Panc1 (cell line): ENCODE measurements around the gene GPR82. TPM values are rescaled to one million over a fixed set of nuclear protein-coding genes. Genes with fewer than 3 reads are reported as not detected.

Source experiments
- ATAC-seq: fragments of 200-7000 bp; cut with Tn5 transposase; 2 replicates; pipeline ENCODE4 v1.9.1; 2020; ENCODE audit warnings: mild to moderate bottlenecking, moderate library complexity
- BruUV-seq: library from RNA; stranded (reverse); fragments of 400-500 nt; replicated peaks from 2 replicates; lab custom pipeline; 2021; lab: Mats Ljungman, UMichigan
- CTCF ChIA-PET: fragments of 300-600 bp; sonication (Branson Sonifier 250); formaldehyde crosslinking; loops from one replicate; lab custom pipeline; 2022; ENCODE audit warnings: antibody characterized with exemption; lab: Charles Lee
- POLR2A ChIA-PET: fragments of 300-600 bp; sonication (Branson Sonifier 250); formaldehyde crosslinking; loops from one replicate; lab custom pipeline; 2022; ENCODE audit warnings: antibody characterized with exemption; lab: Charles Lee
- DNase-seq: peaks from one replicate; pipeline ENCODE4 v3.0.0-alpha.2; 2010; ENCODE audit warnings: low read depth, low spot score
- H3K27ac ChIP-seq: 2 replicates; pipeline ENCODE4 v1.5.1; 2011; ENCODE audit warnings: mild to moderate bottlenecking, low read length, inconsistent platforms
- H3K27me3 ChIP-seq: fragments of 200-500 bp; sonication (Bioruptor generic); 2 replicates; pipeline ENCODE4 v1.6.0; 2014; ENCODE audit warnings: low read length, inconsistent platforms; ENCODE audit not compliant: control insufficient read depth, insufficient read depth
- H3K36me3 ChIP-seq: fragments of 200-500 bp; sonication (Bioruptor generic); 2 replicates; pipeline ENCODE4 v1.5.1; 2014; ENCODE audit warnings: inconsistent platforms, mild to moderate bottlenecking, low read length, moderate library complexity; ENCODE audit not compliant: control insufficient read depth, insufficient read depth
- H3K4me1 ChIP-seq: 2 replicates; pipeline ENCODE4 v1.5.1; 2011; ENCODE audit warnings: inconsistent platforms, mild to moderate bottlenecking, low read length, moderate library complexity; ENCODE audit not compliant: control insufficient read depth, insufficient read depth
- H3K4me3 ChIP-seq, 2 experiments: 2 replicates each; pipeline ENCODE4 v1.5.1; 2011 to 2012; ENCODE audit warnings: low read depth in 2 of 2, low read length in 2 of 2, mild to moderate bottlenecking in 2 of 2, inconsistent platforms in 1 of 2, moderate library complexity in 1 of 2
- H3K9me3 ChIP-seq: fragments of 200-500 bp; sonication (Bioruptor generic); 2 replicates; pipeline ENCODE4 v1.5.1; 2014; ENCODE audit warnings: low read depth, mild to moderate bottlenecking, inconsistent platforms, low read length, moderate library complexity; ENCODE audit not compliant: control insufficient read depth, insufficient read depth
- POLR2AphosphoS5 ChIP-seq: IDR thresholded peaks from 2 replicates; pipeline ENCODE4 v1.6.1; 2012; ENCODE audit warnings: mild to moderate bottlenecking, low read depth, low read length, moderate library complexity
- SIN3A ChIP-seq: IDR thresholded peaks from 2 replicates; pipeline ENCODE4 v1.6.1; 2012; ENCODE audit warnings: low read depth, mild to moderate bottlenecking, low read length, moderate library complexity, borderline replicate concordance; ENCODE audit not compliant: insufficient read depth
- TCF7L2 ChIP-seq: IDR thresholded peaks from 2 replicates; pipeline ENCODE4 v1.6.1; 2011; ENCODE audit warnings: mild to moderate bottlenecking, low read depth, low read length, inconsistent platforms
- in situ Hi-C: cut with HindIII; loops from 2 replicates; pipeline ENCODE4 v1.10.0; 2016; ENCODE audit warnings: low sequenced_read_pairs, low pct_unique_long_range_greater_than_20kb
- intact Hi-C: fragments of 100-400 bp; cut with micrococcal nuclease; formaldehyde crosslinking; loops from one replicate; pipeline ENCODE4 v1.10.0; 2022; ENCODE audit not compliant: unreplicated experiment
- total RNA-seq: library from RNA; stranded (reverse); gene quantifications from one replicate; pipeline ENCODE4 v1.2.1, GENCODE V29; 2021; ENCODE audit not compliant: unreplicated experiment
- TF ChIP-seq, protein P1 (sequence below): fragments of 450-650 bp; IDR thresholded peaks from 2 replicates; pipeline ENCODE4 v1.5.1; 2017; ENCODE audit warnings: mild to moderate bottlenecking
- TF ChIP-seq, protein P2 (sequence below), 2 experiments: IDR thresholded peaks; 2 replicates each; pipeline ENCODE4 v1.6.1; 2011 to 2012; ENCODE audit warnings: low read depth in 2 of 2, control low read depth in 1 of 2, low read length in 1 of 2, mild to moderate bottlenecking in 1 of 2, moderate library complexity in 1 of 2; ENCODE audit not compliant: insufficient read depth in 1 of 2

GPR82 gene
- total RNA-seq, 1 experiment from 2014 or later: not detected

DNA sequence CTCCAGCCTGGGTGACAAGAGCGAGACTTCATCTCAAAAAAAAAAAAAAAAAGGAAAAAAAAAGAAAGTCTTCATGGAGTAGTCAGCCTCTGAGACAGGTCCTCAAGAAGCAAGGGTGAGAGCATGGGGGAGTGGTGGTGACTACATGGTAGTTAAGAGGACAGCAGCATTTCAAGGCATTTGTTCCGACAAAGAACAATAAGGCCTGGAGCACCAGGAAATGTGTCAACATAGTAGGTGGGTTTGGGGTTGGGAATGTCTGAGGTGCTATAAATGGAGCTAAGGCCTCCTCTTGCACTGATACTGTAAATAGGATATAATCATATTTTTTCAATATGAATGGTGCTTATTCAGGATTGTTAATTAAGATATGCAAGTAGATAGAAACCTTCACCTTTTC, 34.4 kb downstream of the GPR82 start:
- H3K27ac ChIP-seq: no peak overlapping the region
- TF ChIP-seq, protein P1, sequence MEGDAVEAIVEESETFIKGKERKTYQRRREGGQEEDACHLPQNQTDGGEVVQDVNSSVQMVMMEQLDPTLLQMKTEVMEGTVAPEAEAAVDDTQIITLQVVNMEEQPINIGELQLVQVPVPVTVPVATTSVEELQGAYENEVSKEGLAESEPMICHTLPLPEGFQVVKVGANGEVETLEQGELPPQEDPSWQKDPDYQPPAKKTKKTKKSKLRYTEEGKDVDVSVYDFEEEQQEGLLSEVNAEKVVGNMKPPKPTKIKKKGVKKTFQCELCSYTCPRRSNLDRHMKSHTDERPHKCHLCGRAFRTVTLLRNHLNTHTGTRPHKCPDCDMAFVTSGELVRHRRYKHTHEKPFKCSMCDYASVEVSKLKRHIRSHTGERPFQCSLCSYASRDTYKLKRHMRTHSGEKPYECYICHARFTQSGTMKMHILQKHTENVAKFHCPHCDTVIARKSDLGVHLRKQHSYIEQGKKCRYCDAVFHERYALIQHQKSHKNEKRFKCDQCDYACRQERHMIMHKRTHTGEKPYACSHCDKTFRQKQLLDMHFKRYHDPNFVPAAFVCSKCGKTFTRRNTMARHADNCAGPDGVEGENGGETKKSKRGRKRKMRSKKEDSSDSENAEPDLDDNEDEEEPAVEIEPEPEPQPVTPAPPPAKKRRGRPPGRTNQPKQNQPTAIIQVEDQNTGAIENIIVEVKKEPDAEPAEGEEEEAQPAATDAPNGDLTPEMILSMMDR: no peak
- TF ChIP-seq, protein P2, sequence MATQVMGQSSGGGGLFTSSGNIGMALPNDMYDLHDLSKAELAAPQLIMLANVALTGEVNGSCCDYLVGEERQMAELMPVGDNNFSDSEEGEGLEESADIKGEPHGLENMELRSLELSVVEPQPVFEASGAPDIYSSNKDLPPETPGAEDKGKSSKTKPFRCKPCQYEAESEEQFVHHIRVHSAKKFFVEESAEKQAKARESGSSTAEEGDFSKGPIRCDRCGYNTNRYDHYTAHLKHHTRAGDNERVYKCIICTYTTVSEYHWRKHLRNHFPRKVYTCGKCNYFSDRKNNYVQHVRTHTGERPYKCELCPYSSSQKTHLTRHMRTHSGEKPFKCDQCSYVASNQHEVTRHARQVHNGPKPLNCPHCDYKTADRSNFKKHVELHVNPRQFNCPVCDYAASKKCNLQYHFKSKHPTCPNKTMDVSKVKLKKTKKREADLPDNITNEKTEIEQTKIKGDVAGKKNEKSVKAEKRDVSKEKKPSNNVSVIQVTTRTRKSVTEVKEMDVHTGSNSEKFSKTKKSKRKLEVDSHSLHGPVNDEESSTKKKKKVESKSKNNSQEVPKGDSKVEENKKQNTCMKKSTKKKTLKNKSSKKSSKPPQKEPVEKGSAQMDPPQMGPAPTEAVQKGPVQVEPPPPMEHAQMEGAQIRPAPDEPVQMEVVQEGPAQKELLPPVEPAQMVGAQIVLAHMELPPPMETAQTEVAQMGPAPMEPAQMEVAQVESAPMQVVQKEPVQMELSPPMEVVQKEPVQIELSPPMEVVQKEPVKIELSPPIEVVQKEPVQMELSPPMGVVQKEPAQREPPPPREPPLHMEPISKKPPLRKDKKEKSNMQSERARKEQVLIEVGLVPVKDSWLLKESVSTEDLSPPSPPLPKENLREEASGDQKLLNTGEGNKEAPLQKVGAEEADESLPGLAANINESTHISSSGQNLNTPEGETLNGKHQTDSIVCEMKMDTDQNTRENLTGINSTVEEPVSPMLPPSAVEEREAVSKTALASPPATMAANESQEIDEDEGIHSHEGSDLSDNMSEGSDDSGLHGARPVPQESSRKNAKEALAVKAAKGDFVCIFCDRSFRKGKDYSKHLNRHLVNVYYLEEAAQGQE (IDR thresholded peaks at IDR 0.05; ENCODE audit: insufficient read depth in 1 of 2, low read depth in 2 of 2, low read length in 1 of 2): no peak
- TF ChIP-seq SIN3A (no peak), POLR2AphosphoS5 (no peak), TCF7L2 (no peak)
- DNase-seq (no peak), ATAC-seq (no peak)
- in situ Hi-C loops (no loop called here), intact Hi-C loops (no loop called here)
- H3K4me1 ChIP-seq: no peaks in the 10 kb centered on the region
- CTCF ChIA-PET: no interaction called here
- no peak overlapping the region for H3K4me3 ChIP-seq
- no peaks in the 10 kb centered on the region for H3K36me3 ChIP-seq
- H3K9me3 ChIP-seq: no peaks in the 10 kb centered on the region
- POLR2A ChIA-PET: no interaction called here
- no peaks in the 10 kb centered on the region for H3K27me3 ChIP-seq
- no TSS peak for BruUV-seq

DNA sequence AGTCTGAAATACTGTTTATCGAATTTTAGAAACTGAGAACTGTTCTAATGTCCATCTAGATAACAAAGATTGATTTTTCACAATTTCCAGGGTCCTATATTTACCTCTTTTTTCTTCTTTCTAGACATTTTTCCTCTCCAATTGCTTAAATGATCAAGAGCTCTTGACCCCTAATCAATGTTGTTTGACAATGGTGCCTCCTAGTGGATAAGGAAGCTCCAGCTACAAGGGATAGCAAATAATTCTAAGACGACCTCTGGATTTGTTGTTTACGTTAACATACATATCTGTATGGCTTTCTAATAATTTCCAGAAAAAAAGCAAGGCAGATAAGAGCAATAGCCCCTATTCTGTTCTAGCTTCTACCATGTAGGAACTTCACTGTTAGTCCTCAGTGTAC, 35.8 kb downstream of the GPR82 start:
- H3K4me1 ChIP-seq: no peaks in the 10 kb centered on the region
- no peaks in the 10 kb centered on the region for H3K9me3 ChIP-seq
- no peak overlapping the region for H3K4me3 ChIP-seq
- no peak for TF ChIP-seq TCF7L2
- no peak for TF ChIP-seq POLR2AphosphoS5
- TF ChIP-seq, protein P2 (IDR thresholded peaks at IDR 0.05; ENCODE audit: insufficient read depth in 1 of 2, low read depth in 2 of 2, low read length in 1 of 2): no peak
- TF ChIP-seq, protein P1: peak; percentile 46; the same call in 1 of the 2 replicates
- TF ChIP-seq SIN3A: no peak
- in situ Hi-C loops: no loop called here
- no TSS peak for BruUV-seq
- DNase-seq (no peak), ATAC-seq (no peak)
- no peaks in the 10 kb centered on the region for H3K36me3 ChIP-seq
- intact Hi-C loops: no loop called here
- POLR2A ChIA-PET: no interaction called here
- H3K27me3 ChIP-seq: no peaks in the 10 kb centered on the region
- no peak overlapping the region for H3K27ac ChIP-seq
- CTCF ChIA-PET: interaction anchor here (1.2 kb wide), 1 partner anchor 201 kb away, joined by 4 read pairs; no protein-coding TSS in a partner anchor
